K562 (cell line): ENCODE measurements around the gene NF1. TPM values are rescaled to one million over a fixed set of nuclear protein-coding genes. Genes with fewer than 3 reads are reported as not detected.

Source experiments
- FOXK1 ChIP-seq: sonication (generic); formaldehyde crosslinking; IDR thresholded peaks from 2 replicates; pipeline ENCODE4 v1.8.0; 2022; ENCODE audit warnings: missing genetic modification reagents, mild to moderate bottlenecking, borderline replicate concordance
- MAZ ChIP-seq, 2 experiments: fragments of 450-650 bp in 1 of 2; sonication (generic) in 1 of 2; formaldehyde crosslinking; IDR thresholded peaks in 1 of 2; conservative IDR thresholded peaks in 1 of 2; 2 replicates each; pipeline versions ENCODE4 v1.4.0 to v1.5.0; 2020; ENCODE audit warnings: mild to moderate bottlenecking in 1 of 2, missing genetic modification reagents in 1 of 2
- RHOXF2B ChIP-seq: fragments of 250-450 bp; sonication (Bioruptor Pico); conservative IDR thresholded peaks from 2 replicates; pipeline ENCODE4 v1.5.1; 2021
- polyA plus RNA-seq, 8 experiments: library from polyadenylated mRNA; depleted of rRNA in 4 of 8; stranded (reverse) in 5 of 8; unstranded in 3 of 8; fragments of >200 nt; fragmentation: Nextera tagmentation in 2 of 8; fragmentation: Illumina TruSeq in 1 of 8; extraction: Ambion mirVana in 2 of 8; extraction: Trizol in 1 of 8; gene quantifications; 2 replicates each; pipeline versions ENCODE4 v1.2.1 to v1.2.3, GENCODE V29; 2011 to 2014; ENCODE audit warnings: inconsistent platforms in 1 of 8, missing spikeins in 1 of 8
- total RNA-seq, 7 experiments: library from RNA; depleted of rRNA in 6 of 7; stranded (reverse); fragments of >200 nt in 6 of 7; fragmentation: Illumina TruSeq in 2 of 7; extraction: Trizol in 2 of 7; gene quantifications; 2 replicates each; pipeline versions ENCODE4 v1.2.1 to v1.2.3, GENCODE V29; 2011 to 2021; ENCODE audit warnings: low replicate concordance in 1 of 7
- TF ChIP-seq, protein P1 (sequence below): fragments of 450-650 bp; IDR thresholded peaks from 2 replicates; pipeline ENCODE4 v1.6.1; 2016; ENCODE audit warnings: low read depth

Gene NF1
- total and polyA plus RNA-seq, 9 of the 15 experiments (the other 6 are each of a cell fraction or from before 2014, with no cell fraction given), result 3.4 to 41.9 (median 24.3) TPM

DNA sequence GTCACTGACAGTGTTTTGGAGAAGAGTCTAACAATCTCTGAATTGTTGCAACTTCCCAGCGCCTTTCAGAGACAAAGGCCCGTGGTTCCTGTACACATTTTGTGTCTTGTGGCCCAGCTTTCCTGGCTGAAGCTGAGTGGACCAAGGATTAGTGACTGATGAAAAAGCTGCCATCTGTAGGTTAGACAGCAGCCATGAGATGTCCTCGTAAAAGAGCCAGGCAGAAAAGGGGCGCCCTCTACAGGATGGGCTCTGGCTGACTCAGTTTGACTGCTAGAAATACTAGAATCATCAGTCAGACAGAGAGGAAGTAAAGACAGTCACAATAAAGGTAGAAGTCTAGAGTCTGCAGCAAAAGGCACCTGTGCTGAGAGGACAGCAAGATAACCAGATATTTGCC, 26.5 kb upstream of the NF1 start (continued):
- TF ChIP-seq, protein P1, sequence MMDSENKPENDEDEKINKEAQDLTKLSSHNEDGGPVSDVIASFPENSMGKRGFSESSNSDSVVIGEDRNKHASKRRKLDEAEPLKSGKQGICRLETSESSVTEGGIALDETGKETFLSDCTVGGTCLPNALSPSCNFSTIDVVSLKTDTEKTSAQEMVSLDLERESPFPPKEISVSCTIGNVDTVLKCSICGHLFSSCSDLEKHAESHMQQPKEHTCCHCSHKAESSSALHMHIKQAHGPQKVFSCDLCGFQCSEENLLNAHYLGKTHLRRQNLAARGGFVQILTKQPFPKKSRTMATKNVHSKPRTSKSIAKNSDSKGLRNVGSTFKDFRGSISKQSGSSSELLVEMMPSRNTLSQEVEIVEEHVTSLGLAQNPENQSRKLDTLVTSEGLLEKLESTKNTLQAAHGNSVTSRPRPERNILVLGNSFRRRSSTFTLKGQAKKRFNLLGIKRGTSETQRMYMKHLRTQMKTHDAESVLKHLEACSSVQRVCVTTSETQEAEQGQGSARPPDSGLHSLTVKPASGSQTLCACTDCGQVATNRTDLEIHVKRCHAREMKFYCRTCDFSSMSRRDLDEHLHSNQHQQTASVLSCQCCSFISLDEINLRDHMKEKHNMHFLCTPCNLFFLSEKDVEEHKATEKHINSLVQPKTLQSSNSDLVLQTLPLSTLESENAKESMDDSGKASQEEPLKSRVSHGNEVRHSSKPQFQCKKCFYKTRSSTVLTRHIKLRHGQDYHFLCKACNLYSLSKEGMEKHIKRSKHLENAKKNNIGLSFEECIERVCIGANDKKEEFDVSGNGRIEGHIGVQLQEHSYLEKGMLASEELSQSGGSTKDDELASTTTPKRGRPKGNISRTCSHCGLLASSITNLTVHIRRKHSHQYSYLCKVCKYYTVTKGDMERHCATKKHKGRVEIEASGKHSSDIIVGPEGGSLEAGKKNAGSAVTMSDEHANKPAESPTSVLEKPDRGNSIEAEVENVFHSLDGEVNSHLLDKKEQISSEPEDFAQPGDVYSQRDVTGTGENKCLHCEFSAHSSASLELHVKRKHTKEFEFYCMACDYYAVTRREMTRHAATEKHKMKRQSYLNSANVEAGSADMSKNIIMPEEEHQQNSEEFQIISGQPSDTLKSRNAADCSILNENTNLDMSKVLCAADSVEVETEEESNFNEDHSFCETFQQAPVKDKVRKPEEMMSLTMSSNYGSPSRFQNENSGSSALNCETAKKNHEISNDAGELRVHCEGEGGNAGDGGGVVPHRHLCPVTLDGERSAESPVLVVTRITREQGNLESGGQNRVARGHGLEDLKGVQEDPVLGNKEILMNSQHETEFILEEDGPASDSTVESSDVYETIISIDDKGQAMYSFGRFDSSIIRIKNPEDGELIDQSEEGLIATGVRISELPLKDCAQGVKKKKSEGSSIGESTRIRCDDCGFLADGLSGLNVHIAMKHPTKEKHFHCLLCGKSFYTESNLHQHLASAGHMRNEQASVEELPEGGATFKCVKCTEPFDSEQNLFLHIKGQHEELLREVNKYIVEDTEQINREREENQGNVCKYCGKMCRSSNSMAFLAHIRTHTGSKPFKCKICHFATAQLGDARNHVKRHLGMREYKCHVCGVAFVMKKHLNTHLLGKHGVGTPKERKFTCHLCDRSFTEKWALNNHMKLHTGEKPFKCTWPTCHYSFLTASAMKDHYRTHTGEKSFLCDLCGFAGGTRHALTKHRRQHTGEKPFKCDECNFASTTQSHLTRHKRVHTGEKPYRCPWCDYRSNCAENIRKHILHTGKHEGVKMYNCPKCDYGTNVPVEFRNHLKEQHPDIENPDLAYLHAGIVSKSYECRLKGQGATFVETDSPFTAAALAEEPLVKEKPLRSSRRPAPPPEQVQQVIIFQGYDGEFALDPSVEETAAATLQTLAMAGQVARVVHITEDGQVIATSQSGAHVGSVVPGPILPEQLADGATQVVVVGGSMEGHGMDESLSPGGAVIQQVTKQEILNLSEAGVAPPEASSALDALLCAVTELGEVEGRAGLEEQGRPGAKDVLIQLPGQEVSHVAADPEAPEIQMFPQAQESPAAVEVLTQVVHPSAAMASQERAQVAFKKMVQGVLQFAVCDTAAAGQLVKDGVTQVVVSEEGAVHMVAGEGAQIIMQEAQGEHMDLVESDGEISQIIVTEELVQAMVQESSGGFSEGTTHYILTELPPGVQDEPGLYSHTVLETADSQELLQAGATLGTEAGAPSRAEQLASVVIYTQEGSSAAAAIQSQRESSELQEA, result no peak
- no peak for TF ChIP-seq RHOXF2B (CRISPR knock-in tag)
- no peak for TF ChIP-seq MAZ (CRISPR knock-in tag; conservative IDR thresholded peaks at IDR 0.05 in 1 of 2, IDR thresholded peaks at IDR 0.05 in 1 of 2)
- TF ChIP-seq FOXK1 (CRISPR knock-in tag), result no peak
